ENCODE results near the gene TMEM89. TPM values are rescaled to one million over a fixed set of nuclear protein-coding genes. Genes with fewer than 3 reads are reported as not detected.

The TMEM89 gene
- total RNA-seq, 2 donors from 2014 or later: 1.9 TPM; not detected in 1

- H3K36me3 ChIP-seq: peaks cover 0 to 16% of the 10 kb centered on the region in 2 donors
Observed at GRCh38 chr3:48596676-48597407, 24.7 kb downstream of the TMEM89 start.

DNA sequence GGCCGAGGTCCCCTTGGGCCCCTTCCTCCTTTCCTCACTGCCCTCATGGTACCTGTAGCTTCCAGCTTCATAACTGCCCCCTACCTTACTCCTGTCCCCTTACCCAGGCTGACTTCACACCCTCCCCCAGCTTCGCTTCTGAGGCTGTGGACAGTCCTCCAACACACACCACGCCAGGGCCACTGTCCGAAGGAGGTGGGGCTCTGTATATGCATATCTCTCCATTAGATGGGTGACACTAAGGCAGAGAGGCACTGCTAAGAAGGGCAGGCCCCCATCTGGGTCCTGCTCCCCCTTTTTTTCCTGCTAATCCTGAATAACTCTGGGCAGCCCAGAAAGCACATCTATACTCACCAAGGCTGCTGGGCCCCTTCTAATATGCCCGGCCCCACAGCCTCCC is 25.4 kb downstream of the TMEM89 start:
- H3K27ac ChIP-seq: peak overlapping the region; percentile 79 to 84
- DNase-seq (ENCODE audit: low spot score): no peak
- intact Hi-C loops (cut with DNase I): loop anchor here (5.0 kb wide), 2 partner anchors 39 to 129 kb away; partner anchors contain the start of gene PFKFB4

More at GRCh38 chr3:48596676-48597407, 24.7 kb downstream of the TMEM89 start:
- DNase-seq (ENCODE audit: low spot score): no peak
- intact Hi-C loops (cut with DNase I): loop anchor here (5.0 kb wide), 2 partner anchors 40 to 130 kb away; partner anchors contain the start of gene PFKFB4
- Histone ChIP-seq H3K4me1 (replicated peaks) (peaks cover 27% of the 10 kb centered on the region), H3K27ac (peak overlapping the region; percentile 79 to 84), H3K9me3 (no peaks in the 10 kb centered on the region), H3K27me3 (replicated peaks; ENCODE audit: insufficient read depth) (no peaks in the 10 kb centered on the region), H3K4me3 (no peak overlapping the region)
- TF ChIP-seq POLR2AphosphoS5 (IDR thresholded peaks at IDR 0.05) (no peak), CTCF (IDR thresholded peaks at IDR 0.05) (no peak)
- 74% methylated on average over 8 of the region's 8 CpGs for WGBS

DNA sequence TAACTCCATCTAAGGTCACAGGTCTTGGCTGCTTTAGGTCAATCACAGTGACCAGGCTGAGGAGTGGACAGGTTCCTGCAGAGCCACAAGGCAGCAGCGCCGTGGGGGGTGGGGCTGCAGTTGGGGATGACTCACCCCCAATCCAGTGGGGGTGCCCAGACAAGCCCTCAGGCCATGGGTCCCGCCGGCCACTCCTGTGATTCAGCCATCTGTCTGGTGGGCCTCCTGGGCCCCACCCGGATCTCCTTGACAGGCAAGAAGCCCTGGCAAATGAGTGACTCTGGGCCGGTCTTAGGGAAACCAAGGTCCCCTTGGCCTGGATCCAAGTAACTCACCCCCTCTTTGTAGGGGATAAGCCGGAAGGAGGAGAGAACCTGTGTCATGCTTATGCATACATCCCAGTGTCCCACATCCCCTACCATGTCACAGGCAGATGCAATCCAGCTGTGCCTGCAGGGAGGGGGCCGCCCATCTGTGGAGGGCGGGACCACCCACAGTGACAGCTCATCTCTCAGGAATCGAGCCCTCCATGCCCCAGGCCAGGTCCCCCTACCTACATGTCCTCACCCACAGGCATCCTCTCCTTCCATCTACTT is 25.9 kb downstream of the TMEM89 start:
- DNase-seq (ENCODE audit: low spot score): peak; percentile 48
- 25% methylated on average over 6 of the region's 10 CpGs for WGBS
- intact Hi-C loops (cut with DNase I): loop anchor here (5.0 kb wide), 2 partner anchors 38 to 128 kb away; partner anchors contain the start of gene PFKFB4
- Histone ChIP-seq H3K36me3 (peaks cover 0 to 7% of the 10 kb centered on the region in 2 donors), H3K4me3 (peak overlapping the region in 1 of 2 donors; percentile 30), H3K27me3 (replicated peaks; ENCODE audit: insufficient read depth) (no peaks in the 10 kb centered on the region), H3K4me1 (replicated peaks) (peaks cover 26% of the 10 kb centered on the region), H3K27ac (peak overlapping the region; percentile 79 to 84), H3K9me3 (no peaks in the 10 kb centered on the region)
- no peak for TF ChIP-seq POLR2AphosphoS5 (IDR thresholded peaks at IDR 0.05)
- TF ChIP-seq CTCF (IDR thresholded peaks at IDR 0.05): no peak
- no peak for TF ChIP-seq POLR2A (IDR thresholded peaks at IDR 0.05)

More for the DNA sequence above, 25.4 kb downstream of the TMEM89 start:
- Histone ChIP-seq H3K4me1 (replicated peaks) (peaks cover 27% of the 10 kb centered on the region), H3K36me3 (peaks cover 0 to 11% of the 10 kb centered on the region in 2 donors), H3K4me3 (no peak overlapping the region), H3K27me3 (replicated peaks; ENCODE audit: insufficient read depth) (no peaks in the 10 kb centered on the region), H3K9me3 (no peaks in the 10 kb centered on the region)
- 86% methylated on average over 5 of the region's 5 CpGs for WGBS
- no peak for TF ChIP-seq CTCF (IDR thresholded peaks at IDR 0.05)
- TF ChIP-seq POLR2AphosphoS5 (IDR thresholded peaks at IDR 0.05): no peak
- no peak for TF ChIP-seq POLR2A (IDR thresholded peaks at IDR 0.05)

DNA sequence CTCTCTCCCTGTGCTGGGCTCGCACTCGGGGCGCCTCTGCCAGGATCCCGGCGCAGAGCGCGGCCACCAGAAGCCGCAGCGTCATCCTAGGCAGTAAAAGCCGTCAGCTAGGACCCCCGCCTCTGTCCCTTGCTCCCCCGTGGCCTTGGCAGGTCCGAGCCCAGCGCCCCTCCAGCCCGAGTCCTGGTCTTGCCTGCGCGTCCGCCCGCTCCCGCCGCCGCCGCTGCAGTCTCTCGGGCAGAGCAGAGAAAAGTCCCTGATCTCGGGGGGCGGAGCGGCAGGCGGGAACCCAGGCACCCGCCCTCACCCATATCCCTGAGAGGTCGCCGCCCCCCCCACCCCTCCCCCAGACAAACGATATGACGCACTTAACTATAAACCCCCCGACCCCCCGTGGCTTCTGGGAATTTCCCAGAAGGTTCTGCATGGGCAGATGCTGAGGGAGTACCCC is 26.5 kb downstream of the TMEM89 start, which contains the start of gene COL7A1:
COL7A1 (minus strand) TSS at position 255 of the 451 bp plus-strand sequence; CDS start at position 85, 170 bp downstream.
- DNase-seq (ENCODE audit: low spot score): no peak
- Histone ChIP-seq H3K27me3 (replicated peaks; ENCODE audit: insufficient read depth) (no peaks in the 10 kb centered on the region), H3K27ac (peak within 1 kb of the TSS; percentile 79 to 84), H3K4me1 (replicated peaks) (peaks cover 20% of the 10 kb centered on the region), H3K9me3 (no peaks in the 10 kb centered on the region), H3K4me3 (peak within 1 kb of the TSS; percentile 30 to 36), H3K36me3 (peaks cover 0 to 2% of the 10 kb centered on the region in 2 donors)
- TF ChIP-seq POLR2A (IDR thresholded peaks at IDR 0.05) (peak; percentile 77), CTCF (IDR thresholded peaks at IDR 0.05) (no peak), POLR2AphosphoS5 (IDR thresholded peaks at IDR 0.05) (peak; percentile 38)
- intact Hi-C loops (cut with DNase I): loop anchor here (5.0 kb wide), 2 partner anchors 38 to 128 kb away; partner anchors contain the start of gene PFKFB4
- under 1% methylated on average over 35 of the region's 35 CpGs for WGBS
